HG03175 (cell line): Measurements from ENCODE around the gene ATP6V0E2.

Experiments
- ATAC-seq: cut with Tn5 transposase; IDR thresholded peaks from one replicate; pipeline ENCODE4 v1.9.1; 2021; ENCODE audit warnings: mild to moderate bottlenecking, moderate library complexity; ENCODE audit not compliant: unreplicated experiment

Gene ATP6V0E2

DNA sequence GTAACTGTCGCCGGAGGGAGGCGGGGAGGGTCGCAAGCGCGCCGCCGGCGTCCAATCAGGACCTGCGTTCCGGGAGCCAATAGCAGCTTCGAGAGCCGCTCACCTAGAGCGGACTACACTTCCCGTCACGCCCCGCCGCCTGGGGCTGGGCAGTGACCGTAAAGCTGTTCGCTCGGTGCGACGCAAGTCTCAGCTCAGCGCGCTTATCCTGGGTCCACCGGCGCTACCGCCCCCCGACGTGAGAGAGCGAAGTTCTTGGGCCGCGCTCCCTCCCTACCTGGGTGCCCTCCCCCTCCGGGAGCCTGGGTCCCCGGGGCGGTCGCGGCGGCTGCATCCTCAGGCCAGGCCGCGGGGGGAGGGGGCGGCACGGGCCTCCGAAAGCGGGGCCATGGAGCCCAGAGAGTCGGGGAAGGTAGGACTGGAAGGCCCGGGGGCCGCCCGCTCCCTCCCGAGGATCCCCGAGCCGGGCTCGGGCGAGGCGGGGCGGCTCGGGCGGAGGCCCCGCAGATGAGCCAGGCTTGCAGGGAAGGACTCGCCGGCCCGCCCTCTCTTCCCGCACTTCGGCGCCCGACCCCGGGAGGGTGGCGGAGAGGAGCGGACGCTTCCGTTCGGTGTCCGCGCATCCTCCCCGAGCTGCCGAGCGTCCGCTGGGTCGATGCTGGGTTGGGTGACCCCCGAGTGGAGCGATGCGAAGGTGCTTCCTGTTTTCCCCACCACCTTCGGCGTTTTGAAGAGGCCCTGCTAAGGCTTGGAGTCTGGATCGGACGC is 35.4 kb upstream of the ATP6V0E2 start, which contains the start of gene ZNF862:
ZNF862 (plus strand) TSS at position 152 of the 768 bp plus-strand sequence; CDS start at position 389, 237 bp downstream.
- peak; percentile 99 for ATAC-seq

DNA sequence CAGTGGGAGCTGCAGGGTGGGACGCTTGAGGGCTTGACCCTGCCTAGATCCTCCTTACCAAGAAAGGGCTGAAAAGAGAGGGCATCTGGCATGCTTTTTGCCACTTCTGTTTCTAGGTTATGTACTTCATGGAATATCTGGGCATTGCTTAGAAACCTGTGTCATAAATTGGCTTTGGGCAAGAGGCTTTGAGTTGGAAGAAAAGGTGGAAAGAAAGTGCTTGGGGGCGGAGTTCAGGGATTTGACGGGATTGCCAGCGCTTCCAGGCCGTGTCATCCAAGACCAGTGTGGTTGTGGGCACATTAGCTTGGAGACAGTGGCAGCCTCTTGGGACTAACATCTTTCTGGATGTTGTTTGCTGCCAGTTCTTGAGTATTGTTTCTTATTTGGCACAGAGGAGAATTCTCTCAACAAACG is 34.8 kb upstream of the ATP6V0E2 start:
- no peak for ATAC-seq

DNA sequence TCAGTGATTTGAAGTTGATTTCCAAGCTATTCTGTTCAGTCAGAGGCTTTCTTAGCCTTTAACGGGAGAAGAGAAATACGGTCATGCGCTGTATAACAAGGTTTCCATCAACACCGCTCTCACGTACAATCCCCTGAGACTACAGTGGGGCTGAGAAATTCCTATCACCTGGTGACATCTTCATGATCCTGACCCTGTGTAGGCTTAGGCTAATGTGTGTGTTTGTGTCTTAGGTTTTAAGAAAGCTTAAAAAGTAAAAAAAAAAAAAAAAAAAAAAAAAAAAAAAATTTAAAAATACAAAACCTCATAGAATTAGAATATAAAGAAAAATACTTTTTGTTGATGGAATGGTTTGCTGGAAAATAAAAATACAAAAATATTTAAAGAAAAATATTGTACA is 33.8 kb upstream of the ATP6V0E2 start:
- no peak for ATAC-seq

GRCh38 chr7:149843566-149843965 is 30.2 kb upstream of the ATP6V0E2 start:
- ATAC-seq, result no peak

GRCh38 chr7:149844445-149844844 is 29.3 kb upstream of the ATP6V0E2 start:
- no peak for ATAC-seq

GRCh38 chr7:149845257-149845980 is 28.4 kb upstream of the ATP6V0E2 start:
- ATAC-seq, result no peak

DNA sequence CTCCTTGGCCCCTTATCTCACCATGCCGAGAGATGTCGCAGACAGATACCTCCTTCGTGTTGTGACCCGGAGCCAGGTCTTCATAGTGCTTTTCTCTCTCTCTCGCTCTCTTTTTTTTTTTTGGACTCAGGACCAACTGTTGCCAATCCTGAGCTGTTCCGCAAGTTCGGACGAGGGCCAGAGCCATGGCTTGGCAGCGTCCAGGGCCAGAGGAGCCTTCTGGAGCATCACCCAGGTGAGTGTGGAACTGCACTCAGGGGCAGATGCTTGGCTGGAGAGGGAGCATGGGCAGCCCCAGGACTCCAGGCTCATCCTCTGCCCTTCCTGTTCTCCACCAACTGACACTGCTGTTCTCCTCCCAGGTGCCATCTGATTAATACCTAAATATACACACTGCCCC is 27.7 kb upstream of the ATP6V0E2 start:
- ATAC-seq, result no peak

- ATAC-seq, result peak; percentile 83
Measured at GRCh38 chr7:149846436-149847046, 27.2 kb upstream of the ATP6V0E2 start.

- ATAC-seq, result no peak
Measured at GRCh38 chr7:149849174-149849573, 24.6 kb upstream of the ATP6V0E2 start.

GRCh38 chr7:149850007-149850594 is 23.7 kb upstream of the ATP6V0E2 start:
- no peak for ATAC-seq

DNA sequence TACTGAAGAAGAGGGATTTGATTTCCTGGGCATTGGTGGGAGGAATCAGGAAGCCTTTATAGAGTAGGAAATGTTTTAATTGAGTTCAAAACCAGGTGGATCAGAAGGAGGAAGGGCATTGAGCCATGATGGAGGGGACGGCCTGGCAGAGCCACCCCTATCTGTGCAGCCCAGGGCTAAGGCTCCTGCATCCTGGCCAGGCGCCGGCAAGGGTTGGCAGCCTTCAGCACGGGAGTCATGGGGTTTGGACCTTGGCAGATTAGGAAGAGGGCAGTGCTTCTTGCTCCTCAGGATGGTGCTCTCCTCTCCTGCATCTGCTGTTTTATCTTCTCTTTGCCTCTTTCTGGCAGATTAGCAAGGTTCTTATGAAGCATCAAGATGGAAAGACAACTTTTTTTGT is 23.1 kb upstream of the ATP6V0E2 start:
- ATAC-seq, result no peak

- ATAC-seq, result no peak
Measured at GRCh38 chr7:149851449-149851848, 22.3 kb upstream of the ATP6V0E2 start.

DNA sequence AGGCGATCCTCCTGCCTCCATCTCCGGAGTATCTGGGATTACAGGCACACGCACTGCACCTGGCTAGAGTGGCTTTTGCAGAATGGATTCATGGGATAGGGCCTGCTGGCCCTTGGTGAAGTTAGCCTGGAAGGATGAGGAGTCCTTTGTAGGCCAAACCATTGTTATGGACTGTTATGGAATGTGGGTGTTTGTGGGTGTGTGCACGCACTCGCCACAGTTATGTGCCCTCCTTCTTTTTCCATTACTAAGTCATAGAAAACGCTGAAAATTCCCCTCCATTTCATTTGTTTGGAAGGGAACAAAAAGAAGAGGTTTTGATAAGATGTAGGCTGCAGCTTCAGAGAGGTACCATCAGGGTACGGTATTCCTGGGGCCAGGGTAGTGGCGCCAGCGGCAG is 20.6 kb upstream of the ATP6V0E2 start:
- ATAC-seq, result no peak

GRCh38 chr7:149854611-149855360 is 19.0 kb upstream of the ATP6V0E2 start:
- no peak for ATAC-seq

- ATAC-seq, result no peak
Measured at GRCh38 chr7:149855361-149856305, 18.1 kb upstream of the ATP6V0E2 start.

DNA sequence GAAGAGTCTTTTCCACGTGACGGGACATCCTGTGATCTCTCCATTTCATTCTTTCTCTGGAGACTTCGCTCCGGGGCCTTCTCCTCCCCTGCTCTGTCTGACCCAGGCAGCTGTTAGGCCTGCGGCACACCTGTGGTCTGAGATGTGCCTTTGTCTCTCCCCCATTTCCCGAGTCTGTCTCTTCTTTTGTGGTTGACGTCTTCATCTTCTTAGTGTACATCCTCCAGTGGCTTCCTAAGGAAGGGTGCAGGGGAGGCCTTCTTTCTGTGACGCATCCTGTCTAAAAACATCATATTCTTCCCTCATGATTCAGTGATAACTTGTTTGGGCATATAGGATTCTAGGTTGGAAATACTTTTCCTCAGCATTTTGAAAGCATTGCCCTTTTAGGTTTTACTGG is 17.2 kb upstream of the ATP6V0E2 start:
- ATAC-seq, result no peak

- ATAC-seq, result no peak
Measured at GRCh38 chr7:149859369-149859768, 14.4 kb upstream of the ATP6V0E2 start.

GRCh38 chr7:149859876-149860275 is 13.9 kb upstream of the ATP6V0E2 start:
- ATAC-seq, result no peak
